Loucy (cell line): Measurements from ENCODE around the gene INSRR.

Source experiments
- CTCF ChIP-seq: fragments of 200-600 bp; sonication (generic); conservative IDR thresholded peaks from 2 replicates; pipeline ENCODE4 v1.5.1; 2014; ENCODE audit warnings: mild to moderate bottlenecking, antibody characterized with exemption, low read length
- EZH2phosphoT487 ChIP-seq: fragments of 200-600 bp; IDR thresholded peaks from 2 replicates; pipeline ENCODE4 v1.6.1; 2018; ENCODE audit warnings: antibody characterized with exemption, mild to moderate bottlenecking, moderate library complexity, borderline replicate concordance

- TF ChIP-seq CTCF = peak; percentile 36
- TF ChIP-seq EZH2phosphoT487 = no peak
These were observed 9.4 kb upstream of the INSRR start for GRCh38 chr1:156868341-156868740.
